Measurements from ENCODE around the gene LENG8.

Gene LENG8

DNA sequence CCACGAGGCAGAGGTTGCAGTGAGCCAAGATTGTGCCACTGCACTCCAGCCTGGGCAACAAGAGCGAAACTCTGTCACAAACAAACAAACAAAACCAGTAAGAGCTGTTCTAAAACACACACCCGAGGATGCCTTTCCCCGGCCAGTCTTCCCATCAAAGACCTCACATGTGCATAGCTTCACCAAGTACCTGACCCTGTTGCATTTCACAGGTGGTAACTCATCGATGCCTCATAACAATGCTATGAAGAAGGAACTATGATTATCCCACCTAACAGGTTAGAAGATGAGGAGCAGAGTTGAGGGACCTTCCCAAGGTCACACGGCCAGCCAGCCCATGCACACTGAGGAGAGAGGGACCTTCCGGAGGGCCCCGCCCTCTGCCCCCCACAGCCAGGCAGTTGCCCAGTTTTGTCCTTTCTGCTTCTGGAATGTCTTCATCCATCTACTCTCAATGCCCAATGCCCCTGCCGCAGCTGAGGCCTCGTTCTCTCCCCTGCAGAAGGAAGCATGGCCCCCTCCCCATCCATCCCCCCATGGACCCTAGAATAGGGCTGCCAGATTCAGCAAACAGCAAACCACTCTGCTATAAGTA is 16.8 kb upstream of the LENG8 start:
- H3K27ac ChIP-seq (ENCODE audit: low read length): no peak overlapping the region
- H3K36me3 ChIP-seq (ENCODE audit: insufficient read depth, low read length): peaks cover 4% of the 10 kb centered on the region
- DNase-seq: no peak
- H3K4me3 ChIP-seq (ENCODE audit: low read depth in 1 of 2, low read length in 2 of 2): no peak overlapping the region
- no peak overlapping the region for H3K9ac ChIP-seq (ENCODE audit: low read depth, low read length)
- no peak for TF ChIP-seq EZH2 (IDR thresholded peaks at IDR 0.05; ENCODE audit: borderline replicate concordance, low read depth, low read length, severe bottlenecking)
- TF ChIP-seq, protein P1, sequence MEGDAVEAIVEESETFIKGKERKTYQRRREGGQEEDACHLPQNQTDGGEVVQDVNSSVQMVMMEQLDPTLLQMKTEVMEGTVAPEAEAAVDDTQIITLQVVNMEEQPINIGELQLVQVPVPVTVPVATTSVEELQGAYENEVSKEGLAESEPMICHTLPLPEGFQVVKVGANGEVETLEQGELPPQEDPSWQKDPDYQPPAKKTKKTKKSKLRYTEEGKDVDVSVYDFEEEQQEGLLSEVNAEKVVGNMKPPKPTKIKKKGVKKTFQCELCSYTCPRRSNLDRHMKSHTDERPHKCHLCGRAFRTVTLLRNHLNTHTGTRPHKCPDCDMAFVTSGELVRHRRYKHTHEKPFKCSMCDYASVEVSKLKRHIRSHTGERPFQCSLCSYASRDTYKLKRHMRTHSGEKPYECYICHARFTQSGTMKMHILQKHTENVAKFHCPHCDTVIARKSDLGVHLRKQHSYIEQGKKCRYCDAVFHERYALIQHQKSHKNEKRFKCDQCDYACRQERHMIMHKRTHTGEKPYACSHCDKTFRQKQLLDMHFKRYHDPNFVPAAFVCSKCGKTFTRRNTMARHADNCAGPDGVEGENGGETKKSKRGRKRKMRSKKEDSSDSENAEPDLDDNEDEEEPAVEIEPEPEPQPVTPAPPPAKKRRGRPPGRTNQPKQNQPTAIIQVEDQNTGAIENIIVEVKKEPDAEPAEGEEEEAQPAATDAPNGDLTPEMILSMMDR (IDR thresholded peaks at IDR 0.05; ENCODE audit: borderline replicate concordance, extremely low read depth, low read length, poor library complexity, severe bottlenecking): no peak
- peaks cover 11% of the 10 kb centered on the region for H3K4me1 ChIP-seq (ENCODE audit: insufficient read depth, low read length)
- H3K79me2 ChIP-seq (ENCODE audit: insufficient read depth, low read length): no peaks in the 10 kb centered on the region
- no peak overlapping the region for H3K4me2 ChIP-seq (ENCODE audit: insufficient read depth, low read length)
- H3K9me3 ChIP-seq (ENCODE audit: insufficient read depth, low read length, severe bottlenecking): no peaks in the 10 kb centered on the region
- no peak overlapping the region for H2AFZ ChIP-seq (ENCODE audit: low read depth, low read length)
- H4K20me1 ChIP-seq (ENCODE audit: insufficient read depth, low read length): peaks cover 37% of the 10 kb centered on the region
- no peak for ATAC-seq (ENCODE audit: insufficient read depth, low read depth)
- no peaks in the 10 kb centered on the region for H3K27me3 ChIP-seq (ENCODE audit: insufficient read depth, low read length, poor library complexity)

DNA sequence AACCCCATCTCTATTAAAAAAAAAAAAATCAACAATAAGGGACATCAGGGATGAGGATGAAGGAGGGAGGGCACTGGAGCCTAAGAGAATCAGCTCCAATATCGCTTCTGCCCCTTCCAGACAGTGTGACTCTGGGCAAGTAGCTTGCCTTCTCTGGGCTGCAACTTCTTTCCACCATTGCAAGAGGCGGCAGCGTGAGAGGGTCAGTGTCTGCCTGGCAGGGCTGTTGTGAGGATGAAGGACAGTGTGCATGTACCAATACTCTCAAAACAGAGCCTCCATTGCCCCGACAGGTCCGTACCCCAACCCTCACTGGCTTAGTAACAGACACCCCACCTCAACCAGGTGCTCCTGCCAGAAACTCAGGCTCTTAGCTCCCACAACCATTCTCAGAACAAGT is 15.3 kb upstream of the LENG8 start:
- DNase-seq: no peak
- Histone ChIP-seq H3K27me3 (ENCODE audit: insufficient read depth, low read length, poor library complexity) (no peaks in the 10 kb centered on the region), H3K9me3 (ENCODE audit: insufficient read depth, low read length, severe bottlenecking) (no peaks in the 10 kb centered on the region), H3K36me3 (ENCODE audit: insufficient read depth, low read length) (peaks cover 4% of the 10 kb centered on the region), H4K20me1 (ENCODE audit: insufficient read depth, low read length) (peaks cover 37% of the 10 kb centered on the region), H2AFZ (ENCODE audit: low read depth, low read length) (no peak overlapping the region), H3K4me1 (ENCODE audit: insufficient read depth, low read length) (peaks cover 11% of the 10 kb centered on the region), H3K4me2 (ENCODE audit: insufficient read depth, low read length) (no peak overlapping the region), H3K4me3 (ENCODE audit: low read depth in 1 of 2, low read length in 2 of 2) (no peak overlapping the region), H3K79me2 (ENCODE audit: insufficient read depth, low read length) (no peaks in the 10 kb centered on the region), H3K9ac (ENCODE audit: low read depth, low read length) (no peak overlapping the region), H3K27ac (ENCODE audit: low read length) (no peak overlapping the region)
- no peak for TF ChIP-seq EZH2 (IDR thresholded peaks at IDR 0.05; ENCODE audit: borderline replicate concordance, low read depth, low read length, severe bottlenecking)
- TF ChIP-seq, protein P1 (IDR thresholded peaks at IDR 0.05; ENCODE audit: borderline replicate concordance, extremely low read depth, low read length, poor library complexity, severe bottlenecking): no peak
- ATAC-seq (ENCODE audit: insufficient read depth, low read depth): no peak

- Histone ChIP-seq H3K79me2 (ENCODE audit: insufficient read depth, low read length) (no peaks in the 10 kb centered on the region; the same call in 1 of the 2 replicates), H3K4me3 (ENCODE audit: low read depth in 1 of 2, low read length in 2 of 2) (no peak overlapping the region), H4K20me1 (ENCODE audit: insufficient read depth, low read length) (peaks cover 37% of the 10 kb centered on the region), H3K27me3 (ENCODE audit: insufficient read depth, low read length, poor library complexity) (no peaks in the 10 kb centered on the region), H2AFZ (ENCODE audit: low read depth, low read length) (no peak overlapping the region), H3K36me3 (ENCODE audit: insufficient read depth, low read length) (peaks cover 4% of the 10 kb centered on the region), H3K9ac (ENCODE audit: low read depth, low read length) (no peak overlapping the region), H3K9me3 (ENCODE audit: insufficient read depth, low read length, severe bottlenecking) (no peaks in the 10 kb centered on the region), H3K4me2 (ENCODE audit: insufficient read depth, low read length) (no peak overlapping the region), H3K4me1 (ENCODE audit: insufficient read depth, low read length) (peaks cover 11% of the 10 kb centered on the region), H3K27ac (ENCODE audit: low read length) (no peak overlapping the region)
- DNase-seq (no peak), ATAC-seq (ENCODE audit: insufficient read depth, low read depth) (no peak)
- TF ChIP-seq EZH2 (IDR thresholded peaks at IDR 0.05; ENCODE audit: borderline replicate concordance, low read depth, low read length, severe bottlenecking): no peak
- TF ChIP-seq, protein P1 (IDR thresholded peaks at IDR 0.05; ENCODE audit: borderline replicate concordance, extremely low read depth, low read length, poor library complexity, severe bottlenecking): no peak
These were observed 14.7 kb upstream of the LENG8 start for GRCh38 chr19:54434112-54434872.
